OCI-LY1 (cell line): ENCODE measurements around the gene RNU7-1.

Experiments used
- EZH2 ChIP-seq: fragments of 200-600 bp; sonication (generic), shearing (Covaris generic); IDR thresholded peaks from 2 replicates; pipeline ENCODE4 v1.8.0; 2017; ENCODE audit warnings: borderline replicate concordance, mixed run types, mild to moderate bottlenecking, antibody characterized with exemption, low read length, moderate library complexity, mixed read lengths
- TF ChIP-seq, protein P1 (sequence below): fragments of 200-600 bp; sonication (generic), shearing (Covaris generic); IDR thresholded peaks from 2 replicates; pipeline ENCODE4 v1.5.1; 2017; ENCODE audit warnings: mild to moderate bottlenecking, antibody characterized with exemption, low read length, moderate library complexity, mixed read lengths

DNA sequence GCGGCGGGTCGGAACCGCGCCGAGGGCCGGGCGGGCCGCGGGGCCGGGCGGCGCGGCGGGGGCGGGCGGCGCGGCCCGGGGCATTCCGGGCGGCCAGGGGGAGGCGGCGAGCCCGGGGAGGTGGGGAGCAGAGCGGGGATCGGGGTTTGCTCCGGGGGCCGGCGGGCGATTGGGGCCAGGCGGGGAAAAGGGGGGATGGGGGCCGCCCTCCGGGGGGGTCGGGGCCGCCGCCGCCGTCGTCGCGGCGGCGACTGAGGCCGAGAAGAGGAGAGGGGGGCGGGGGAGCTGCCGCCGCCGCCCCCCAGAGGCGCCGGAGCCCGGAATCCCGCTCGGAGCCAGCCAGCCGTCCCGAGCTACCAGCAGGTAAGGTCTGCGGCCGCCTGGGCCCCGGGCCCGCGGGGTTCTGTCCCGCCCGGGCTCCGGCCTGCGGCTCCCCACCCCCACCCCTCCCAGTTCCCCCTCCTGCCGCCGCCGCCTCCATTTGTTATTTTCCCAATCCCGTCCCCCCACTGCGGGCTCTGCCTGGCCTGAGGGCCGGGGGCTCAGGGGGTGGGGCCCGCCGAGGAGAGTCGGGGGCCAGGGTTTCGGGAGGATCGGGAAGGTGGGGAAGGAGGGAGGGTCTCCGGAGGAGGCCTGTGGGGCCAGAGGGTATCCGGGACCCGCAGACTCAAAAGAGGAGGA lies 15.5 kb upstream of the RNU7-1 start:
- TF ChIP-seq, protein P1, sequence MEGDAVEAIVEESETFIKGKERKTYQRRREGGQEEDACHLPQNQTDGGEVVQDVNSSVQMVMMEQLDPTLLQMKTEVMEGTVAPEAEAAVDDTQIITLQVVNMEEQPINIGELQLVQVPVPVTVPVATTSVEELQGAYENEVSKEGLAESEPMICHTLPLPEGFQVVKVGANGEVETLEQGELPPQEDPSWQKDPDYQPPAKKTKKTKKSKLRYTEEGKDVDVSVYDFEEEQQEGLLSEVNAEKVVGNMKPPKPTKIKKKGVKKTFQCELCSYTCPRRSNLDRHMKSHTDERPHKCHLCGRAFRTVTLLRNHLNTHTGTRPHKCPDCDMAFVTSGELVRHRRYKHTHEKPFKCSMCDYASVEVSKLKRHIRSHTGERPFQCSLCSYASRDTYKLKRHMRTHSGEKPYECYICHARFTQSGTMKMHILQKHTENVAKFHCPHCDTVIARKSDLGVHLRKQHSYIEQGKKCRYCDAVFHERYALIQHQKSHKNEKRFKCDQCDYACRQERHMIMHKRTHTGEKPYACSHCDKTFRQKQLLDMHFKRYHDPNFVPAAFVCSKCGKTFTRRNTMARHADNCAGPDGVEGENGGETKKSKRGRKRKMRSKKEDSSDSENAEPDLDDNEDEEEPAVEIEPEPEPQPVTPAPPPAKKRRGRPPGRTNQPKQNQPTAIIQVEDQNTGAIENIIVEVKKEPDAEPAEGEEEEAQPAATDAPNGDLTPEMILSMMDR, result no peak
- TF ChIP-seq EZH2, result no peak
